Measurements from ENCODE around the gene TRAPPC3.

Gene TRAPPC3

DNA sequence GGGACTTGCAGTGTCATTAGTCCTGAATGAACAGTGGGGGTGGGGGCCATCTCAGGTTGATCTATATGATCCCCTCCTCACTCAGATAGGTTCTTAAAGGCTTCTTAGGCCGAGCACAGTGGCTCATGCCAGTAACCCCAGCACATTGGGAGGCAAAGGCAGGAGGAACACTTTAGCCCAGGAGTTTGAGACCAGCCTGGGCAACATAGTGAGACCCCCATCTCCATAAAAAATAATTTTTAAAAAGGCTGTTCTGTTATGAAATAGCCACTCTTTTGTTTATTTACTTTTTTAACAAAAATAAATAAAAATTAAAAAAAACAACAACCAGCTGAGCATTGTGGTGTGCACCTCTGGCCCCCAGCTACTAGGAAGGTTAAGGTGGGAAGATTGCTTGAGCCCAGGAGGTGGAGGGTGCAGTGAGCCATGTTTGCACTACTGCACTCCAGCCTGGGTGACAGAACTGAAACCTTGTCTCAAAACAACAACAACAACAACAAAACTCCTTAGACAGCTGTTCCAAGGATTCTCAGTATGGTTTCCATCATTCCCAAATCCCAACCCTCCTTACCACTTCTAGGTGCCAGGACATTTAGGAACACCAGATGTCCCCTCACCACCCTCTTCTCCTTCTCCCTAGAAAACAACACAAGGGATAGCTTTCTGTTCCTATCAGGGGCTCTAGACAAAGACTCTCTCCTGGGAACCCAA is 2.0 kb upstream of the TRAPPC3 start:
- DNase-seq (ENCODE audit: low spot score), result no peak

DNA sequence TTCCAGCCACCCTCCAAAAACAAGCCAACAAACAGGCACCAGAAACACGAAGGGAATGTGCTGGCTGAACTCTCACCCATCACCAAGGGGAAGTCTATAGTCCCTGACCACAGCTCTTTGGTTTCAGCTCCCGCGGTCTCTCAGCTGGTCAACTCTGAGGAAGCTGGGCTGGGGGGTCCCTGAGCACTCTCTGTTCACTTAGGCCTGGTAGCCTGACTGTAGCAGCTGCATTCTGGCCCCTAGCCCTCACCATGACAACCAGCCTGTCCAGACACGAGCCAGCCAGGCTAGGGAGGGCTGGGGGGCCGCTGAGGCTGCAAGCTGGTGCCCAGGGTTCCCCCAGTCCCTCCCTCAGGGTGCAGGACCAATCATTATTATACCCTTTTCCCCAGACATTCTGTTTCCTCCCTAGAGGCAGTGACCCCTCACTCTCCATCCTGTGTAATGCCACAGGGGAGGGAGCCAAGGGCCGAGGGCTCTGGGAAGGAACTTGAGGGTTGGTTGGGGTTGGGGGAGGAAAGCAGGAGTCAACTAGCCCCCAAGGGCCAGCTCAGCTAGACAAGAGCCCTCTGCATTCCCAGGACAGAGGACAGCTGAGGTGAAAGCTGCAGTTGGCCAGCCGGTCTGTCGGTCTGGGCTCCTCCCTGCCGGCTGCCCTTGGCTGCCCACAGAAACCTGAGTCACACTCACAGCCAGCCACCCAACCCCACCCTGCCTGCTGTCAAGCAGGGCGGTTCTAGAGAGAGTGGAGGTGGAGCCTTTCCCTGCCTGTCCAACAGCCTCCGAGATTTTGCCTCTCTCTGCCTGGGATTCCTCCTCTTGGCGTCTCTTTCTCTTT is 1.2 kb upstream of the TRAPPC3 start:
- DNase-seq (ENCODE audit: low spot score), result peak; percentile 82

DNA sequence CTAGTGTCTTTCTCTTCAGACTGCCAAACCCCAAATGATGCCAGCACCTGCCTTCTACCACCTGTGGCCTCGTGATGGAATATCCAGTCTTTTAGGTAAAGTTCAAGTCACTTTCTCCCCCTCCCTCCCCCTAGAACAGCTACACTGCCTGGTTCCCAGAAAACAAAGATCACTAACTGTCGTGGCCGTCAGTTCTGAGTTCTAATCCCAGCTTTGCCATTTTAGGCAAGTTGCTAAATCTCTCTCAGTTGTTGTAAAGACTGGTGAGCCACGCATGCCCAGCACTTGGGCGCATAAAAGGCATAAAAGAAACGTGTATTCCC is 648 bp upstream of the TRAPPC3 start:
- no peak for DNase-seq (ENCODE audit: low spot score)

DNA sequence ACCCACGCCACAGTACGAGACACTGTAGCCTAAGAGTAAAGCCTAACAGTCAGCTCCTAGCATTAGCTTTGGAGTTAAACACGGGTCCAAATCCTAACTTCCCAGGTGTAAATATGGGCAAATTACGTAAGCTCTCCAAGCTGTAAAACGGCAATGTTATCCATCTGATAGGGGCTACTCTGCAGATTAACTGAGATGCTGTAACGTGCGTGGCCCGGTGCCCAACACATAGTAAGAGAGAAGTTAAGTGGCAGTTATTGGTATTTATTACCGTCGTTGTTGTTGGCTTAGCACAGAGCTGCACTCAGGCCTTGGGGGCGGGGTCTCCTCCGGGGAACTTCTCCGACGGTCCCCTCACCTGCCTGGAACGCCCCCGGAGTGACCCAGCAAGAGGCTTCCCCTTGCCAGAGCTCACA is 457 bp downstream of the TRAPPC3 start:
- DNase-seq (ENCODE audit: low spot score), result no peak

DNA sequence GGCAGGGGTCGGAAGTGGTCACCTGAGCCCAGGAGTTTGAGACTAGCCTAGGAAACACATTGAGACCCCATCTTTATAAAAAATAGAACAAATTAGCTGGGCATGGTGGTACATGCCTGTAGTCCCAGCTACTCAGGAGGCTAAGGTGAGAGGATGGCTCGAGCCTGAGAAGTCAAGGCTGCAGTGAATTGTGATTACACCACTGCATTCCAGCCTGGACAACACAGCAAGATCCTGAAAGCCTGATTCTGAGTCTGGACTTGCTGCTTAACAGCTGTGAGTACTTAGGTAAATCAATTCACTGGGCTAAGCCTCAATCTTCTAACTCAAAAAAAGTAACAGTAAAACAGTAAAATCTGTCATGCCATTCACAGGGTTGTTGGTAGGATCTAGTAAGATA is 4.9 kb downstream of the TRAPPC3 start:
- DNase-seq (ENCODE audit: low spot score), result no peak

DNA sequence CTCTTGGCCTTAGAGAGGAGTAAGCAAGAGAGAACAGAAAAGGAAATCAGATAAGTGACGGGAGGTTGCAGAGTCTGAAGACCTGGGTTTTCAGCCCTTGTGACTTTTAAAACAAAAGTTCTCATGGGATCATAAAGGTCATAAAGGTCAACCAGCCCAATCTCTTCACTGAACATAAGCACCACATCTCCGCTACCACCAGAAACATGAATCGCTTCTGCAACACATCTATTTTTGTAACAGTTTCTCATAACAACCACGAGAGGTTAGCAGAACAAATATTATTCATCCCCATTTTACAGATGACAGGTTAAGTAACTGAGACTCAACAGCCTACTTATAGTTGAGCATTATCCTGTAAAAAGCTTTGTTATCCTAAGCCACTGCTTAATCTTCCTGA is 5.9 kb downstream of the TRAPPC3 start:
- no peak for DNase-seq (ENCODE audit: low spot score)

DNA sequence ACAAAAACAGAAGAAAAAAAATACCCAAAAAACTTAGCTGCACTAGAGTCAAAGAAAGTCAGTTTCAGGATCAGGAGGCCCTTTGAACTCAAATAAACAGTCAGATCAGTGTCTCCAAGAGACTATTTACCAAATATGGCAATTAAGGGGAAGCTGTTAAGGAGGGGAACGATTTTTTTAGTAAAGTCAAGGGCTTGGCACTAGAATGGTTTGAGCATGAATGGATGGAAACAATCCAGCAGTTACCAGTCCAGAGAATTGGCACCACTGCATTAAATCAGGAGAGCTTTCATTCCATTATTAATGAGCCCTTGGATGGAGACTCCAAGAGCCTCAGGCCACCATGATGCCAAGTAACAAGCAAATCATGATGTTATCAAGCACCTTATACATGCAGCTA is 7.2 kb downstream of the TRAPPC3 start:
- DNase-seq (ENCODE audit: low spot score), result no peak

DNA sequence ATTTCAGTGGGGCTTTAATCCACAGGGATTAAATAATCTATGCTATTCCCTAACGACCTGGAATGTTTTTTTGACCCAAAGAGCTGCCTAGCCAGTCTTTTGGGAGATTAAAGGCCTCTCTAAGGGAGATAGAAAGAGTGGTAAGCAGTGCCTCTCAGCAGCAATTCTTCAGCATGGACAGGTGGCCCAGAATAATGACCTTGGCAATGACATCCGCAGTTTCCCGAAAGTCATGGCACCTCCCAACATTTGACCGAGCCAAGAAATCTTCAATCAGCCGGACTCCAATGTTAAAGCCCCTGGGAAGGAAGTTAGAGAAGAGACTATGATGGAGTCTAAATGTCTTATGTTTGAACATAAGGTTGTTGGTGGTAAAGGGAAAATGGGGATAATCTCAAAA is 9.8 kb downstream of the TRAPPC3 start:
- no peak for DNase-seq (ENCODE audit: low spot score)

DNA sequence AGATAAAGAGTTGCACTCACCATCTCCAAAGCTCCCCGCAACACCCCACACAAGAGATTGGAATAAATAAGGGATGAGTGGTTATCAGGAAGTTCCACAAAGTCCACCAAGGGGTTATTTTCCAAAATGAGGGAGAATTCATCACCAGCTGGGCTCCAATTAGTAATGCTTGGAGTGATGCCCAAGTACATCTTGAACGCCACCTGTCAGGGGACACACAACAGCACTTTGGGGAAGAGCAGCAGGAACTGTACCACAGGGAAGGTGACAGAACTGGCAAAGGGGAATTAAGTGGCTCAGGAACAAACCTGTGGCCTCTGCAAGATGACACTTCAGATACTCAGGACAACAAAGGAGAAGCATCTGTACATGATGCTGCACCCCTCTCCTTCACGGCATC is 11.5 kb downstream of the TRAPPC3 start:
- no peak for DNase-seq (ENCODE audit: low spot score)

DNA sequence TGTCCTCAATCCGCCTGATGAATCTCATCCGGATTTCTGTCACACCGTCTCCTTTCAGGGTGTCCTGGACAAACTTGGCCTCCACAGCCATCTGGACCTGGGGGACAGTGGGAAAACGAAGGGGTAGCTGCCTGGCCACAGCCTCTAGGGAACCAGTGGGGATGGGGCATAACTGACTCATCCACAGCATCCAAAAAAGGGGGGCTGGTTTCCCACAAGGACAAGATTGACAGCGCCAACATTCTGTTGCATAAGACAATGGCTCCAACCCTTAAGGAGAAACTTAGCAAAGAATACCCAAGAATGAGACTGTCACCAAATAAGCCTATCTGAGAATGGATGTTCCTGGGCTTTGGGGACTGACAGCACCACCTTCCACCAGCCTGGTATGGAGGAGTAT is 12.1 kb downstream of the TRAPPC3 start:
- no peak for DNase-seq (ENCODE audit: low spot score)

DNA sequence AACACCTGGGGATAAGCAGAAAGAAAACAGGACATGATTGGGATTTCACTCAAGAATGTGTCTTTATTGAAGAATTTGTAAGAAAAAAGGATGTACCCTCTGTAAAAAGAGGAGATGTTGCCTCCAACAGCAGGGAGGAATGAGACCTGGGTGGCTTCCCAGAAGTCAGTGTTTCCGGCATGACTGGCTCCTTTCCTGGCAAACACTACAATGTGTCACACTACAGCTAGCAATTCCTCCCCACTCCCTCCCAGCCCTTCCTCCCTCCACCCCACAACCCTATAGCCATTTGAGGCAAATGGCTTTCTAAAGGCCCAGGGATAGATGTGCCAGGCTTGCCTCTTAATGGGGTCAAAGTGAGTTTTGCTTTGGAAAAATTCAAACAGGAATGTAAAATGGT is 12.8 kb downstream of the TRAPPC3 start:
- no peak for DNase-seq (ENCODE audit: low spot score)

DNA sequence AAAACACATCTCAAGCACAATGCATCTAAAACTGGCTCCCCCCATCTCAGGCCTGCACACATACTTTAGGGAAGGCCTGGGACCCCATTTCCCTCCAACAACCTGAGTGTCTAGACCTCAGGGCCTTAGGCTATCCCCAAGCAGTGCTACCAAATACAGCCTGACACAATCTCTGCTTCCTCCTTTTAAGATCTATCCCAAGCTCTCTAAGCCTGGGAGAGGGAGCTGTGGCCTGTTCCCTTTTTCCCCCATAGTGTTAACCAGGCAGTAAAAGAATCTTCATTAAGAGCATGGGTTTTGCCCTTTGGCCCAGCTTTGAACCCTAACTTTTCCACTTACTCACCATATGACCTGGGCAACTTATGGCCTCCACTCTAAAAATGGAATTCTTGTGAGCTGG is 13.5 kb downstream of the TRAPPC3 start:
- no peak for DNase-seq (ENCODE audit: low spot score)

DNA sequence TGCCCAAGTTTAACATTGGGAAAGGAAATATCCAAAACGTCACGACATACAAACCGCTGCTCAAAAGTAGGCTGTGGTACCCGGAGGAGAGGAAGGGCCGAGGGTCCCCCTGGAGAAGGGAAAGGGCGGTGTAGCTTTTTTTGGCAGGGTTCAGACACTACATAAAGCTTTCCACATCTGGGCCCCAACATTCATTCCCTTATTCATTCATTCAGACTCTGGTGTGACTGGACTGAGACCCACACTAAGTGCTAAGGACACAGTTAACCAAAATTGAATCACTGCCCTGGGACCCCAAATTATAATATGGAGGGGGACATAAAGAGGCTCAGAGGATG is 14.0 kb downstream of the TRAPPC3 start:
- DNase-seq (ENCODE audit: low spot score), result no peak

DNA sequence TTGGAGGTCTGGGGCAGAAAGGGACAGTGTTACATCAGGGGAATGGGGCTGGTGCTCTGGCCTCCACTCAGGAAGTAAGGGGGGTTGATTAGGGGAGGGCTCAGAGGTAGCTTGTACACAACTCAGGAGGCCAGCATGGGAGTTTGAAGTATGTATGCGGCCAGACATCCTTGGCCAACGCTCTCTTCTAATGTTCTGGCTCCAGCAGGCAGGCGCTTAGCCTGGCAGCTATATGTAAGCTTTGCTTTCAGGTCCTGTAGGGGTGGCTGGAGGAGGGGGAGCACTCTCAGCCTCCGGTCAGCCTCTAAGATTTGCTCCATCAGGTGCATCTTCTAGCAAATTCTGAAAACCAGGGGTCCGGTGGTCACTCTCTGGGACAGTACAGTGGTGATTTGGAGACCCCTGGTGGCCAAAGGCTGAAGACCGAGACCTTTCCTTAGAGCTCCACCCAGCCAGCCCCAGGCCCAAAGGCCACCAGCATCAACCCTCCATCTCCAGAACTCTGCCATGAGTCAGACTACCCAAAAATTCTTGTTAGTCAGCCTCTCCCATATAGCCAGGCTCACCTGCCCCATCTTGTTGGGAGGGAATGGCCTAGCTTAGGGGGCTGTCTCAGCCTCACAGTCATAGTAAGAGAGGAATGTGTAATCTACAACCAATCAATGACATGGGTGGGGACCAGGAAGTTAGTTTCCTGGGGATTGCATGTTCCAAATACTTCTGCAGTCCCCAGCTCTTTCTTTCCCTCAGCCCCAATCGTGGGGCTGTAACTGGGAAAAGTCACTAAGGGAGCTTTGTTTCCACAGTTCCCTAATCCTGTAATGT is 14.6 kb downstream of the TRAPPC3 start:
- DNase-seq (ENCODE audit: low spot score), result peak; percentile 22

DNA sequence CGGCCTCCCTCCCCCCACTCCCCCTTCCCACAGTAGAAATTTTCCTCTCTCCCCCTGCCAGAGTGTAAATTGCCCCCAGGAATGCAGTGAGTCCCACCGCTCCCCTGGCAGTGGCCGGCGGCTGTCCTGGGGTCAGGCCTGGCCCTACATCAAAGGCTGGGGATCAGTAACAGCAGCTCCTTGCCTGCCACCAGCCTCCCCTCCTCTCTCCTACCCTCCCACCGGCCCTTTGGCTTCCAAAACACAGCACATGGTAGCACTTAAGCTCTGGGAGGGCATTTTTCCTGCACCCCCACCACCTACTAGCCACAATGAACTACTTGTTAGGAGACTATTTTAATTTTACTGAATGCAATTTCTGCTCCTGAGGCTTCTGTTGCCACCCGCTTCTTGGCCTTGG is 15.3 kb downstream of the TRAPPC3 start:
- DNase-seq (ENCODE audit: low spot score), result no peak

DNA sequence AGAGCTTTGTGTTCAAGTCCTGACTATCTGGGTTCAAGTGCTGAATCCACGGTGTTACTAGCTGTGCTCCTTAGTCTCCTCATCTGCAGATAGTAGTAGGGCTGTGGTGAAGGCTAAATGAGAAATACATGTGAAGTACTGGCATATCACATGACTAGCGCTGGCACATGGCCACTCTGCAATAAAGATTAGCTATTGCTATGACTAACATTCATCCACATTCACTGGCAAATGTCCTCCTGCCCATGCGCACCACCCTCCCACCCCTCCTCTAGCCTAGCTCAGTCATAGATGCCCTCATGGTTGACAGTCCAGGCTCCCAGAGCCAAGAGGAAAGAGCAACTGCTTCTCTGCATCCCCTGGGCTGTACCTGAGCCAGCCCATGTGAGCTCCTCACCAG is 15.8 kb downstream of the TRAPPC3 start:
- DNase-seq (ENCODE audit: low spot score), result no peak

DNA sequence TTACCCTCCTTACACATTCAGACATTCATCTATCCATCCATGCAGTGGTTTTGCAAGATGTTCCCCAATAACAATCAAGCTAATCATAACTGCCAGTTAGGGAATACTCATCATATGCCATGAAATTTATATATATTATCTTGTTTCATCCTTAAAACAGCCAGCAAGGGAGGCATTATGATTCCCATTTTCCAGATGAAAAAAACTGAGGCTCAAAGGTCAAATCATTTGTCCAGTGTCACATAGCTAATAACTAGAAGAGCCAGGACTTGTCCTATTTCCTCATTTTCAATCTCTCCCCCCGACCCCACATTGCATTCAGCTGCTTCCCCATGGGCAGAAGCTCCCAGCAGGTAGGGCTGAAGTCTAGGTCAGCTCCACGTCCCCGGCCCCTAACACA is 17.3 kb downstream of the TRAPPC3 start:
- DNase-seq (ENCODE audit: low spot score), result no peak

DNA sequence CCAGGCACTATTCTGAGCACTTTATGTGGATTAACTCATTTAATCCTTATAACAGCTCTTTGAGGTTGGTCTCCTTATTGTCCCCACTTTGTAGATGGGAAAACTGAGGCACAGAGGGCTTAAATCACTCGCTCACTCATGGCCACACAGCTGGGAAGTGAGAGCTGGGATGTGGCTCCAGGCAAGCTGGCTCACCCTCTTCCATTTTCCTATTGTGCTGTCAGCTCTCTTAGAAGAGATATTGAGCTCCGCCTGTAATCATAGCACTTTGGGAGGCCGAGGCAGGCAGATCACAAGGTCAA is 20.4 kb downstream of the TRAPPC3 start:
- DNase-seq (ENCODE audit: low spot score), result no peak

DNA sequence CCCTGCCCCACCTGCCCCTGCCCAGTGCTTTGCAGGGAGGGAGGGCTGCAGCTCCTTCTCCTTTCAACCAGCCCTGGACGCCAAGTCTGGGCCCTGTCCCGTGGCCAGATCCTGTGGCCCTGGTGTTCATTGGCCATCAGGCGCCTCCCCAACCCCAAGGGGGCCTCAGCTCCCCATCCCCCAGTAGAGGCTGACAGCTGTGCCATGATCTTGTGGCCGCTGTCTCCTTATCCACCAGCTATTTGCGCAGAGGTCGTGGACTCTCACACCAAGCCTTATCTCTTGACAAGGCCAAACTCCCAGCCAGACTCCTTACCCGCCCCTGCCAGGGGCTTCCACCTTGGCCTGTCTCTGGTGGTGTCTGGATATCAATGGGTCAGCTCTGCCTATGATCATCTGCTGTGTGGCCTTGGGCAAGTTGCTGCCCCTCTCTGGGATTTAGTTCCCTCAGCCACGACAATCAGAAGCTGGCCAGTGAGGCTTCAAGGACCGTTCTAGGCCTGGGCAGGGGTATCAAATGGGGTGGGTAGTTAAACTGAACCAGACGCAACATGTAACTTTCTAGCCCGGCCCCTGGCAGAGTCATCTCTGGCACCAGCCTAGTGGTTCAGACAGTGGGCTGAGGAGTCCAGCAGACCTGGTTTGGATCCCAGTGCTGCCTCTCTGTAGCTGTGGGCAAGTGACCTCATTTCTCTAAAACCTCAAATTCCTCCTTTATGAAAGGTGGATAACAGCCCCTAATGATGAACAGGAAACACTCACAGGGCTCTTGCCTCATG is 21.0 kb downstream of the TRAPPC3 start:
- no peak for DNase-seq (ENCODE audit: low spot score)

DNA sequence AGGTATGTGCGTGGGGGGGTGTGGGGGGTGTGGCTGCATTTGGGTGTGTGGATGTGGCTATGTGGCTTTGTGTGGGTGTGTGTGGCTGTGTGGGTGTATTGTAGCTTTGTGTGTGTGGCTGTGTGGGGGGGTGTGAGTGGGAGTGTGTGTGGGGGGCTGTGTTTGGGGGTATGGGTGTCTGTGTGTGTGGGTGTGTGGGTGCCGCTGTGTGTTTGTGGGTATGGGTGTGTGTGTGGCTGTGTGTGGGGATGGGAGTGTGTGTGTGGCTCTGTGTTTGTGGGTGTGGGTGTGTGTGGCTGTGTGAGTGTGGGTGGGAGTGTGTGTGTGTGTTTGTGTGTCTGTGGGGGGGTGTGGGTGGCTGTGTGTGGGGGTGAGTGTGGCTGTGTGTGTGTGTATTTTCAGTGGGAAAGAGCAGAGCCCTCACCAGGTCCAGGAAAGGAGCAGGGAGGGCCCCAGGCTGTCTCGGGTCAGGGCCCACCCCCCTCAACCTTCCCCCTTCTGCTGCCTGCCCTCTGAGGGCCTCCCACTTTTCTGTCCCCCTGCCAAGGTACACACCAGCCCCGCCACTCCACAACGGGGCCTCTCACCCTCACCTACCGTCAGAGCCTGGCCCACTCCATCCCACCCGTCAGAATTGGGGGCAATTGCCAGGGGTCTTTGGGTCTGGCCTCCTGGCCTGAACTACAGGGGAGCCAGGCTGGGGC is 22.3 kb downstream of the TRAPPC3 start:
- no peak for DNase-seq (ENCODE audit: low spot score)

DNA sequence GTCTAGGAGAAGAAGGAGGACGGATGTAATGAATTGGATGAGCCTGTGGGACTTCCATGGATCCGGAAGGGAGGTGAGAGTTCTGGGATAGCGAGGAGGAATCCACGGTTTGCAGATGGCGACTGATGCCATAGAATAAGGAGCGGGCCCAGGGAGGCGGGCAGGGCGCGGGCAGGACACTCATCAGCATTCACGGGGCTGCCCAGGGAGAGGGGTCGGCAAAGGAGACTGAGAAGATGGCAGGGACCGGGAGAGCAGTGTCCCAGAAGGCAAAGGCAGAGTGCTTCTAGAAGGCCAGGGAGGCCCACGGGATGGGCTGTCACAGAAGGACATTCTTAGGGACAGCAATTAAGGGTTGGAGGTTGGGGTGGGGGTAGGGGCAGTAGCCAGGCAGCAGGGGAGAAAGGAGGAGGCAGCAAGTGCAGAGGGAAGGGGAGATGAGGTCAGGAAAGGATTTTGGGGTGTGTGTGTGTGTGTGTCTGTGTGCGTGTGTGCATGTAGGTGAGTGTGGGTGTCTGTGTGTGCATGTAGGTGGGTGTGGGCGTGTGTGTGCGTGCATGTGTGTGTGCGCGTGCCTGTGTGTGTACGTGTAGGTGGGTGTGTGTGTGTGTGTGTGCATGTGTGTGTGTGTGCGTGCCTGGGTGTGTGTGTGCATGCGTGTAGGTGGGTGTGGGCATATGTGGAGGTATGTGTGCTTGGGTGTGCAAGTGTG is 23.1 kb downstream of the TRAPPC3 start:
- DNase-seq (ENCODE audit: low spot score), result no peak

Data from CD4-positive, alpha-beta T cell treated with Interleukin-2 at 100 ng/mL for 4 hours (primary cell).